Stimulated activated CD4-positive, alpha-beta T cell treated with anti-CD3 and anti-CD28 coated beads, Interleukin-12 subunit alpha, Interleukin-12 subunit beta, amount 100 ng/mL, for 48 hours (primary cell): ENCODE data around the gene DNM2.
A peak's percentile ranks its signal among the peaks of the same experiment; 100 is the strongest.

Experiments used
- DNase-seq, 3 donors: peaks; one replicate each; pipeline ENCODE4 v3.0.0-alpha.2; 2020; ENCODE audit warnings: low read depth in 2 of 3, low spot score in 1 of 3

Gene DNM2

GRCh38 chr19:10690341-10690781 is 27.5 kb upstream of the DNM2 start:
- no peak for DNase-seq

GRCh38 chr19:10691178-10691881 is 26.5 kb upstream of the DNM2 start:
- no peak for DNase-seq

GRCh38 chr19:10691883-10692282 is 26.0 kb upstream of the DNM2 start:
- DNase-seq: no peak

GRCh38 chr19:10692673-10693264 is 25.1 kb upstream of the DNM2 start:
- DNase-seq: no peak

- no peak for DNase-seq
These were observed 23.1 kb upstream of the DNM2 start for GRCh38 chr19:10694706-10695307.

GRCh38 chr19:10695401-10696398 is 22.2 kb upstream of the DNM2 start:
- peak; percentile 81 to 87 (median 86) for DNase-seq

- DNase-seq: peak; percentile 57 to 75 (median 61)
These were observed 18.1 kb upstream of the DNM2 start for GRCh38 chr19:10699650-10700335.

GRCh38 chr19:10701955-10702525 is 15.8 kb upstream of the DNM2 start:
- no peak for DNase-seq

GRCh38 chr19:10706990-10707389 is 10.9 kb upstream of the DNM2 start:
- DNase-seq: no peak

GRCh38 chr19:10707440-10707839 is 10.4 kb upstream of the DNM2 start:
- no peak for DNase-seq

- DNase-seq: no peak
These were observed 9.6 kb upstream of the DNM2 start for GRCh38 chr19:10708291-10708690.

GRCh38 chr19:10712045-10712444 is 5.8 kb upstream of the DNM2 start:
- DNase-seq: no peak

GRCh38 chr19:10712754-10713153 is 5.1 kb upstream of the DNM2 start:
- no peak for DNase-seq

GRCh38 chr19:10713317-10713716 is 4.6 kb upstream of the DNM2 start:
- no peak for DNase-seq

- no peak for DNase-seq
These were observed 874 bp upstream of the DNM2 start for GRCh38 chr19:10717054-10717355.

GRCh38 chr19:10718205-10719196 is 622 bp downstream of the DNM2 start:
- peak in 2 of 3 donors; percentile 22 to 44 for DNase-seq

- DNase-seq: no peak
These were observed 1.6 kb downstream of the DNM2 start for GRCh38 chr19:10719466-10719961.

- no peak for DNase-seq
These were observed 2.8 kb downstream of the DNM2 start for GRCh38 chr19:10720607-10721125.

- DNase-seq: no peak
These were observed 5.7 kb downstream of the DNM2 start for GRCh38 chr19:10723591-10723990.
